GM03348 (cell line): Measurements from ENCODE around the gene WASL.
"Not testable (repeated sequence)": the region's sequence is repeated elsewhere in the genome, so short reads cannot be mapped to it uniquely, and the experiment has no call there.

ENCODE experiments used
- DNase-seq: peaks from one replicate; pipeline ENCODE4 v3.0.0; 2012; ENCODE audit warnings: low spot score

The WASL gene

GRCh38 chr7:123732413-123733091 lies 16.3 kb downstream of the WASL start:
- no peak for DNase-seq

GRCh38 chr7:123729218-123729578 lies 19.6 kb downstream of the WASL start:
- DNase-seq, result no peak

DNA sequence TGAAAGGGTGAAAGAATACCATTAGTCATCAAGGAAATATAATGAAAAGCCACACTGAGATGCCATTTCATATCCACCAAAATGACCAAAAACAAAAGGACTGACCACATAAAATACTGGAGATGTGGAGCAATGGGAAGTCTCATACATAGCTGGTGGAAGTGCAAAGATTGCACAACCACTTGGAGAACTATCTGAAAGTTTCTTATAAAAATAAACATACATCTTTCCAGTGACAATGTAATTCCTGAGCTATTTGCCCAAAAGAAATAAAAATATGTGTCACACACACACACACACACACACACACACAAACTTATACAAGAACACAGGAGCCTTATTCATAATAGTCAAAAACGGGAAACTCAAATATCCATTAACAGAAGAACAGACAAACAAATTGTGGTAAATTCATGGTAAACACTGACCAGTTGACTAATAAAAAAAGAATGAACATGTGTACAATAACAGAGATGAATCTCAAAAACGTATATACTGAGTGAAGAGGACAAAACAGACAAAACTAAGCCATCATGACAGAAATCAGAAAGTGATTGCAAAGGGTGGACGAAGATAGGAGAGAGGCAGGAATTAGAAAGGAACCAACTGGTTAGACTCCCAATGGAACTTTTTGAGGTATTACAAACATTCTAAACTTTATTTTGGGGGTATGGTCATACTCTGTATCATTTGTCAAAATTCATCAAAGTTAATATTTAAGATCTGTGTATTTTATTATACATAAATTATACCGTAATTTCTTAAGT lies 21.5 kb downstream of the WASL start:
- peak; percentile 74 for DNase-seq

DNA sequence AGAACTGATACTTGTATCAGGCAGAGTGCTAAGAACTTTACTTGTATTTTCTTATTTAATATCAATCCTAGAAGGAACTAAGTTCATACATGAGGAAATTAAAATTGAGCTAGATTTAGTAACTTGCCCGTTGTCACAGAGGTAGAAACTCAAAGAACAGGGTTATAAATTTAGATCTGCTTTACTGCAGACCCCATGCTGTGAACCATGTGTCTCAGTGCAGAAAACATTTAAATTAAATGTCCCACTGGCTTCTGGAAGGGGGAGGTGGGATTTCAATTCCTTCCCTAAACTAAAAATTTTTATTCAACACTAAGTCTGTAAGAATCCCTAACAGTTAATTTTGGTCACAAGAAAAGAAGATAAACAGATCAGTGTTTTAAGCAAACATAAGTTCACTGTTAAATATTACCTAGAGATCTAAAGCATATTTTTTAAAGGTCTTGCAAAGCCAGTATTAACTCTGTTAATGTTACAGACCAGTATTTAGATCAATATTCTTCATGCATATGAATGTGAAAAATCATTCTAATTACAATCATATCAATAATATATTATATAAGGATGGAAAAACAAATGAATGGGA lies 23.1 kb downstream of the WASL start:
- no peak for DNase-seq

DNA sequence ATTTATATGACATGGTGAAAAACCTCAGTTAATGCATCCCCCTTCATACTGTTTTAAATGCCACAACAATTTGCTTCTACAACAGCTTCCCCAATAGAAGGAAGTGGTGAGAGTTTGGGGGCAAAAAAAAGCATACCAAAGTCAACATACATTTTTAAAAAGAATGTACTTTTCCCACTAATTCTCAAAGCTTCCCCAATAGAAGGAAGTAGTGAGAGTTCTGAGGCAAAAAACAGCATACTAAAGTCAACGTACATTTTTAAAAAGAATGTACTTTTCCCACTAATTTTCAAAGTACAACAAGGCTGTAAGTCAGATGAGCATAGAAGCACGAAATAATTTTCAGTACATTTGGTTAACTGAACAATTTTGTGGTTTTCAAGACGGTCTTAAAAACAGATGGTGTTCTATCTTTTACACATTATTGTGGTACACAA lies 24.0 kb downstream of the WASL start:
- no peak for DNase-seq

DNA sequence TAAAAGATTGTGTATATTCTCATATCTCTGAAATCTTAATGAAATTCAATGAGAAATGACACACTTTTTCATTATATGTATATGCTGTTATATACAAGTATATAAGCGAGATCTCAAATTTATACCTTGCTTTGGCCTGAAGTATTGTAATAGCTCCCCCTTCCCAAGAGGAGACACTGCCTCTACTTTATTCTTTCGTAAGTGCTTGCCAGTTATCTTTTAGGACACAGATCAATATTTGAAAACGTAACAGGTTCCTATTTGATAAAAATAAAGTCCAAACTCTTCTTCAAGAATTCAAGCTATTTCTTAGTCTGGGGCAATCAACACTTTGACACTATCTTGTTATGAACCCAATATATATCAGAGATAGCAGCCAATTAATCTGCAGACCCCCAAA lies 24.9 kb downstream of the WASL start:
- DNase-seq, result no peak

- DNase-seq, result not testable (repeated sequence)
Observed at GRCh38 chr7:123720527-123720926, 28.3 kb downstream of the WASL start.

GRCh38 chr7:123719197-123719721 lies 29.5 kb downstream of the WASL start:
- no peak for DNase-seq

DNA sequence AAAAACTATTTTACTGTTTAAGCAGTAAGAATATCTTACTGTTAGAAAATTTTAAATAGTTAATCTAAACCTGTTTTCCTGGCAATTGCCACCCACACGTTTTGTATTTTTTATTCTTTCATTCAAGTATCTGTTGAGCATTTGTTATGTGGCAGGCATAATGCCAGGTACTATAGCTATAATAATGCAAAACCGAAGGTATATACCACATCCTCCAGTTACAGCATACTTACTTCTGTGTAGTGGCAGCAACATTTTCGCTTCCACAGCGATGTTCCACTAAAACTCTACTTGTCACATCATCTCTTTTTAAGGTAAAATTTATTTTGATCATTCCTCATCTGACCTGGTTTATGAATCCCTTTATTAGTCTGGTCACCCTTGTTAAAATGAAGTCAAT lies 30.0 kb downstream of the WASL start:
- DNase-seq, result no peak

DNA sequence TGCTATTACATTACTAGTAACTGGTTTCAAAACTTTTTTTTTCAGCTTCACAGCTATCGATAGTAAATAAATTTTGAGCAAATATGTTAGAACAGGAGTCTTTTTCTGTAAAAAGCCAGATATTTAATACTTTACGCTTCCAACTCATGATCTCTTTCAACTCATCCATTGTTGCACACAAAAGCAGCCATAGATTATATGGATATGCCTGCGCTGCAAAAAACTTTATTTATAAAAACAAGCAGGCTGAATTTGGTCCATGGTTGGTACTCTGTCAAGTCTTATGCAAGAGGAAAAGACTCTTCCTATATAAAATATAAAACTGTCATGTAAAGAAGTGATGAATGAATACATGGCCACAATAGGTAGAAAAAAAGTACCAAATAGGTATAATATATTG lies 31.1 kb downstream of the WASL start:
- DNase-seq, result no peak

DNA sequence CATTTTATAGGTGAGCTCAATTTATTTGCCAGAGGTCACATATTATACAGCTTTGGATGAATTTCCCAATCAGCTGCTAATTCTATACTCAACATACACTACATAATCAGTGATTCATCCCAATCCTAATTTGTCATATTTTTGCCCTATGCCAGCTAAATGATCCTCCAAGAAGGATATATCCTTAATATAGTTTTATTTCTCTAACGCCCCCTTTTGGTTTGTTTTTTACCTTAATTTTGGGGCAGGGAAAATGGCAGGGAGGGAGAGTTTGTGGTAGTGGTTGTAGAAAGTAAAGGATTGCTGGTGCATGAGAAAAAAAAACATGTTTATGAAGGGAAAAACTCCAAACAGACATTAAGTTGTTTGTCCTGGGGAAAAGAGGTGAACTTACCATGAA lies 31.9 kb downstream of the WASL start:
- no peak for DNase-seq

GRCh38 chr7:123715799-123716198 lies 33.0 kb downstream of the WASL start:
- DNase-seq, result no peak

DNA sequence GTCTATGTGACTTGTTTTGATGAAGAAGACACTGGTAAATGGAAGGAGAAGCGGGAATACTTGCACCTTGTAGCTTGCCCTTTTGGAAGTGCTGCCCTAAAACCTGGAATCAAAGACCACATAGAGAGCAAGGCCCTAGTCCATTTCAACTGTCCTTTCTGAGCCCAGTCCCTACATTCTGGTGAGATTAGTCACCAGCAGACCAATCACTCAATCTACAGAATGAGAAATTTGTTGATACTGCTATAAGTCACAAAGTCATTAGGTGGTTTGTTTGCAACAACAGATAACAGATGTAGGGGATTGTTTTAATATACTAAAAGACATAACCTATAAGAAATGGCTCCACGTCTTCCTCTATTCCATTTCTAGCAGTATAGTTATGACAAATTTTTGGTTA lies 33.6 kb downstream of the WASL start:
- no peak for DNase-seq

DNA sequence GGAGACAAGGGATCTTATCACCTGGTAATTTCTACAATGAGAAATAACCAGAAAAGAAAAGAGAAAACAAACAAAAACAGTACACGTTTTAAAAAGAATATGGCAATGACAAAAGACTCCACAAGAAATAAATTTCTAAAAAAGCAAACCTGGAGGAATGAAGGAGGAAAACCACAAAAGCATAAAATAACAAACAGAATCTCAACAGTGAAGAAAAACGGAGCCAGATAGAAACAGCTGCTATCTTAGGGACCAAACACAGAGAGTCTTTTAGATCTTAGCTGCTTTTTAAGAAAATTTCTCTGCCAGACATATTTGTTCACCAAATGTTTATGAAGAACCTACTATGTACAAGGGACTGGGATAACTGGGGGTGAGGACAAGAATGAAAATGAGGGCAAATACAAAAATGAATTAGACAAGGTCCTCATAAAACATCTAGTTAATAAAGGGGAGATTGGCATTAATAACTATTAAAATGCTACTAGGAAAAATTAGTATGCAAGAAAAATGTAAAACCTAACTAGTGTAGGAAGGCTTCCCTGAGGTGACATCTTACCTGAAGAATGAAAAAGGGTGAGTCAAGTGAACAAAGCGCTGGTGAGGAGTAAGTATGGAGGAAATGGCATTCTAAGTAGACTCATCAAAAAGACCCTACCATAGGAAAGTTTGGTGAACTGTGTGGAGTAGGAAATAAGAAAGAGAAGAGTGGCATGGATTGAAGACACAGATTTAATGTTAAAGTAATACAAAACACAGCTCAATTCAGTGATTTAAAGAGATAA lies 34.3 kb downstream of the WASL start:
- no peak for DNase-seq

- peak; percentile 61 for DNase-seq
Observed at GRCh38 chr7:123712619-123713018, 36.2 kb downstream of the WASL start.

GRCh38 chr7:123711832-123712293 lies 36.9 kb downstream of the WASL start:
- DNase-seq, result no peak

- no peak for DNase-seq
Observed at GRCh38 chr7:123710683-123711082, 38.1 kb downstream of the WASL start.

- no peak for DNase-seq
Observed at GRCh38 chr7:123709525-123709924, 39.3 kb downstream of the WASL start.

DNA sequence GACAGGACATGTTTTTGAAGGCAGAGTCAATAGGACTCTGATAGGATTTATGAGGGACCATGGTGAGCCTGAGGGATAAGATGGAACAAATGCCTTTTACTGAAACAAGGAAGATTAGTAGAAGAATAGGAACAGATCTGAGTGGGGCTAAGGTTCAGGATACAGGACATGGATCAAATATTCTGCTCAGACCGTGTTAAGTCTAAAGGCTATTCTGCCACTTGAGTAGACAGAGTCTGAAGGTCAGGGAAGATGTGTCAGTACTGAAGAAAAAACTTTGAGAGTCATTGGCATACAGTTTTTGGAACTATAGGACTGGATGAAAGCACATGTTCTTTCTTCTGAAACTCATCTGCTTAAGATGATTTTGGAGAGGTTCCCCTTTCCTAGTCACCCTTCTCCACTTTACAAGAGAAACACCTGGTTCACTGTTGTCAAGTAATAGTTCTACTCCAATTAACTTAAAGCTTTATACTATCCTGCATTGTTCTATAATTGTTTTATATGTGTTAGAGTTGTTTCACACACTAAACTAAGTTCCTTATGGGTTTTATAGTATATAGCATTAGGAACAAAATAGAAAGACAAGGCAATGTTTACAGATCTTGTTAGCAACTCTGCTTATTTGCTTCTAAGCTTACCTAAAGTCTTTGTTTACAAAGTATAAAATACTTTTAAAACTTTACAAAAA lies 43.4 kb downstream of the WASL start:
- no peak for DNase-seq

DNA sequence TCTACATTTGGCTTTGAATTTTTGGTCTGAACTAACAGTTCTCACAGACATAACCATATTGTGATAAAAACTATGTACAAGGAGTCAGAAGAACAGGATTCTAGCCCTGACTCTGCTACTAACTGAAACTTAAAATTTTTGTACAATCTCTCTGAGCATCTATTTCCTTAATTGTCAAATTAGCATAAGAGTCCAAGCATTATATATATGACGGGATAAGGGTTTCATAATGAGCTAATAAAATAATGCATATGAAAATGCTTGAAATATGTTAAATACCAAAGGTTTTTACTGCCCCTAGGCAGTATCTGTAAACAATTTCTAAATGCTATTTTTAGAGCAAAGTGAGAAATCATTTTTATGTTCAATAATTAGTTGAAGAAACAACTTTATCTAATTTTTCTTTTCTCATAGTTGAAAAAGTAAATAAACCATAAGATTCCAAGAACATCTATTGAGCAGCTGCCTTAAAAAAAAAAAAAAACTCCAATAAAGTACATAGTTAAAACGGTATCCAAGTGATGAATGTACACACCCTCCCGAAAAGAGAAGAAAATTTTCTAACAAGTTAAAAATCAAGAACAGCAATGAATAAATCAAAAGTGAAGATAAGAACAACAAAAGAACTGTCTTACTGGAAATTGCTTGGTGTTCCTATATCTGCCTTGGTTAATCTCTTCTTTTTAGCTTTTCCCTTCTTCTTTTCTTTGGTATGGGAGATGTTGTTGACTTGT lies 52.7 kb downstream of the WASL start:
- no peak for DNase-seq

DNA sequence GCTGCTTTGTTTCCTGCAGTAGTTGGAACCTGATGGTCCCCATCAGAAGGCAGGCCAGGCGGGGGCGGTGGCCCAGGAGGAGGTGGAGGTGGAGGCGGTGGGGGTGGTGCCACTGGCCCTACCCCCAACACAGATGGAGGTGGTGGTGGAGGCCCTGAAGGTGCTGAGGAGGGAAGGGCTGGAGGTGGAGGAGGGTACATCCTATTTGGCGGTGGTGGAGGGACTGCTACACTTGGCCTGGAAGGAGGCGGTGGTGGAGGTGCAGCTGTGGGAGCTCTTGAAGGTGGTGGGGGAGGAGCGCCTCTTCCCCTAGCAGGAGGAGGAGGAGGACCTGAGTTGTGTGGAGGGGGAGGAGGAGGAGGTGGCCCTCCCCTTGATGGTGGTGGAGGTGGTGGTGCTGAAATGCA lies 56.3 kb downstream of the WASL start:
- no peak for DNase-seq
